ENCODE results near the gene AGAP3.
A peak's percentile ranks its signal among the peaks of the same experiment; 100 is the strongest.

The AGAP3 gene

GRCh38 chr7:151113344-151114150, 27.3 kb downstream of the AGAP3 start:
- no peak for TF ChIP-seq CTCF (conservative IDR thresholded peaks at IDR 0.05; ENCODE audit: control insufficient read depth, insufficient read depth, low read depth, low read length)
- DNase-seq (ENCODE audit: low read depth): peak; percentile 57
- H3K4me3 ChIP-seq (ENCODE audit: control insufficient read depth, low read depth, low read length): no peak overlapping the region

- no peak for TF ChIP-seq CTCF (conservative IDR thresholded peaks at IDR 0.05; ENCODE audit: control insufficient read depth, insufficient read depth, low read depth, low read length)
- H3K4me3 ChIP-seq (ENCODE audit: control insufficient read depth, low read depth, low read length): no peak overlapping the region
- DNase-seq (ENCODE audit: low read depth): no peak
Observed at GRCh38 chr7:151114151-151115090, 28.1 kb downstream of the AGAP3 start.

GRCh38 chr7:151115121-151115835, 29.0 kb downstream of the AGAP3 start:
- TF ChIP-seq CTCF (conservative IDR thresholded peaks at IDR 0.05; ENCODE audit: control insufficient read depth, insufficient read depth, low read depth, low read length): no peak
- DNase-seq (ENCODE audit: low read depth): peak; percentile 24
- no peak overlapping the region for H3K4me3 ChIP-seq (ENCODE audit: control insufficient read depth, low read depth, low read length)

GRCh38 chr7:151115836-151116418, 29.7 kb downstream of the AGAP3 start:
- no peak for TF ChIP-seq CTCF (conservative IDR thresholded peaks at IDR 0.05; ENCODE audit: control insufficient read depth, insufficient read depth, low read depth, low read length)
- no peak for DNase-seq (ENCODE audit: low read depth)
- no peak overlapping the region for H3K4me3 ChIP-seq (ENCODE audit: control insufficient read depth, low read depth, low read length)

GRCh38 chr7:151116603-151117440, 30.5 kb downstream of the AGAP3 start:
- H3K4me3 ChIP-seq (ENCODE audit: control insufficient read depth, low read depth, low read length): no peak overlapping the region
- no peak for DNase-seq (ENCODE audit: low read depth)
- no peak for TF ChIP-seq CTCF (conservative IDR thresholded peaks at IDR 0.05; ENCODE audit: control insufficient read depth, insufficient read depth, low read depth, low read length)
